ENCODE measurements around the gene SKAP1.

GRCh38 chr17:48123776-48124388, 306.1 kb downstream of the SKAP1 start:
- TF ChIP-seq CTCF (conservative IDR thresholded peaks at IDR 0.05), result no peak
- no peak for TF ChIP-seq ZFX (IDR thresholded peaks at IDR 0.05)

Measured in C4-2B (cell line).